Measurements from ENCODE around the gene KCNN3.

KCNN3 gene

DNA sequence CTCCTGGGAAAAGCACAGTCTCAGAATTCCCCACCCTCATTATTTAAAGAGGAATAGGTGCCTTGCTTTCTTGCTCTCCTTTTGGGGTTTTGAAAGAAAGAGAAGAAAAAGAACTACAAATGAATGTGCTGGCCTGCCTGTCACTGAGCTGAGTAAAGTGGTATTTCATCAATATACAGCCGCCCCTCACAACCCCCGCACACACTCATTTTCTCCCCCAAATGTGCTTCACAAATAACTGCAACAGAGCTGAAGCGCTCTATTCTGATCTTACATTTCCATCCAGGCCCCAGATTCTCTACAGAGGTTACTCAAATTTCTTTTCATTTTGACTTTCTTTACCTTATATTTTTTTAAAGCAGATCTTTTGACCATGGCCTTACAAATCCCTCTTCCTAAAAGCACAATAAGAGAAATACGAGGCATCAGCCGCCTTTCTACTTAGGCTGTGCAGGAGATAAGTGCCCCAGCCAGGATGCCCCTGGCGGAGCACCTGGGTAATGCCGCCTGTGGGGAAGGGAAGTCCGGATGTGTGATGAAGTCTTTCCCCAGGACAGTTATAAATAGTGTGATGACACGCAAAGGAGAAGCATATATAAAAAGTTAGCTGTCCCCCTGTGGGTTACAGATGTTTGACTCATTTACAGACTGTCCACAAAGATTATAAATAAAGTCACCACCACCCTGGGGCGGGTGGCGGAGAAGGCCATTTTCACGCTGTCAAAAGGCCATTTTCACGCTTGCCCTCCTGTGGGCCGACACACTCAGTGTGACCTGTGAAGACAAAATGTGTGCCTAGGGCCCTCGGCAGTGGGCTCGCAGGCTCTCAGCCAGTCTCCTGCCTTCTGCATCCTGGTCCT lies 6.5 kb downstream of the KCNN3 start:
- no peak overlapping the region for H3K27ac ChIP-seq
- DNase-seq (ENCODE audit: low read depth, low spot score), result no peak

DNA sequence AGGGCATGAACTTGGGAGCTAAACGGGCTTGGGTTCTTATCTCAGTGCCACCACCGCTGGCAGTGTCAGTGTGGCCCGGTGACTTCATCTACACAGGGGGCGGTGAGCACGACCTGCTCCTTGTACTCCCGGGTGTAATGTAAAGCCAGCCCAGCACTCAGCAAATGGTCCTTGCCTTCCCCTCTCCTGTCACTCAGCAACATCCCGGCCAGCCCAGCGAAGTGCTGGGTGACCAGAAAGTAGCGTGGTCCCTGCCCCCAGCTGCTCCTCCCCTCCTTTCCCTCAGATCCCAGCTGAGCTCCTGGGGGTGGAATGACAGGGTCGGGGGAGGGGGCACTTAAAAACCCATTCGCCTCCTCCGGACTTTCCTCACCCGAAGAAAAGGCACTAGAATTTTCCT lies 7.2 kb downstream of the KCNN3 start:
- no peak for DNase-seq (ENCODE audit: low read depth, low spot score)
- H3K27ac ChIP-seq, result no peak overlapping the region

DNA sequence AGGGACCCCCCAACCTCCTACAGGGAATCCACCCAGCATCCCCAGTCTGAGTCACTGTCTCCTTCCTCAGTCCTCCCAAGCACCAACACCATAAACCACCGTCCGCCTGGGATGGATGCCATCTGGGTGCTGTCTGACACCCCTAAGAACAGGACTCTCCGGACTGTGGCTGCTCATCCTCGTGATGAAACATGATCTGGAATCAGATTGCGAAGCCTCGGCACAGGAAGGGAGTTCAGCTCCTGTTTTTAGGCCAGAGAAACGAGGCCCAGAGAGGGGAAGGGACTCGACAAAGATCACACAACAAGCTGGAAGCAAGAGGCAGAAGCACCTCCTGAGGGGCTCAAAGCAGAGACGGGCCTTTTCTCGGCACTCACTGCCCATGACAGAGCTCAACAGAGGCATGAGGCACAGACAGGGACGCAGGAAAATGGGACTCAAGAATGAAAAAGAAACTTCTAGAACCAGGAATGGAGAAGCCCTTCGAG lies 8.4 kb downstream of the KCNN3 start:
- no peak for DNase-seq (ENCODE audit: low read depth, low spot score)
- no peak overlapping the region for H3K27ac ChIP-seq

DNA sequence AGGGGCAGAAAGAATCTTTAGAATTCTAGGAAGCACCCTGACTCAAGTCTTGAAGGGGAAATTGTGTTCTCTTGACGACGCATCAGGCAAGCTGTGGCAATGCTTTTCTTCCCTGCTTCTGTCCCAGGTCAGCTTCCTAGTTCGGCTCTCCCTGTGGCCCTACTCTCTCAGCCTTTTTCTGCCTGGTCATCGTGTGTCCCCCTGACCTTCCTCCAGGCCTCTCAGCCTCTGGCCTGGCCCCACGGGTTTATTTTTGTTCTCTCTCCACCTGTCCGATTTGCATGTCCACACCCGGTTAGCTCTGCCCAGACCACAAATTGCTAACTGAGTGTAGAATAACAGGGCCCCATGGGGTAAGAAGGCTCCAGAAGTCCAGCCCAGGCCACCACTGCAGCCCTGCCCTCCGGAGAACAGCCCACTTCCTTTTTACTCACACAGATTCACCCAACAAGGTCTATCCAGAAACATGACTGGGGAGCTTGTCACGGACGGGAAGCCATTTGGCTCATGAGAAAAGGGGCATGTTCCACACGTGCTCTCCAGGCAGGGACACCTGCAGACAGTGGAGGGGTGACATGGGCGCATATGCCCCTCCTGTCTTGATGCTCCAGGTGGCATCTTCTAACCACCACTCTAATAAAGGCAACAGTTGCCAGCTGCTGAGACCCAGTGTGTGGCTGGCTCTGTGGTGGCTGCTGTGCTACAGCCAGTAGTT lies 9.8 kb downstream of the KCNN3 start:
- no peak for DNase-seq (ENCODE audit: low read depth, low spot score)
- H3K27ac ChIP-seq, result no peak overlapping the region

DNA sequence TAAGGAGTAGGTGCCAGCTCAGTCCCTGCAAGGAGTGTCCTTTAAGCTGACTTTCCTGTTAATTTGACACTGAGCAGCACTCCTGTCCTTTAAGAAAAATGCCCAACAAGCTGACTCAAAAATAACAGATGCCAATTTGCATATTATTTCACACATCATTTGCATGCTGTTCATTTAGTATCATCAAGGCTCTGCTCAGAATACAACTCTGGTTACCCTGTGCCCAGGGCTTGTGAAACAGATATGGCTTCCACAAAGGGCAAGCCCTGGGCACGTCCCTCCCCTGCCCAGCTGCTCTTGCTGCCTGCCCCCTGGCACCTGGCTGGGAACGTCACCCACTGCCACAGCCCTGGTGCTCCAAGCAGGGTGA lies 10.3 kb downstream of the KCNN3 start:
- no peak for DNase-seq (ENCODE audit: low read depth, low spot score)
- H3K27ac ChIP-seq, result no peak overlapping the region

DNA sequence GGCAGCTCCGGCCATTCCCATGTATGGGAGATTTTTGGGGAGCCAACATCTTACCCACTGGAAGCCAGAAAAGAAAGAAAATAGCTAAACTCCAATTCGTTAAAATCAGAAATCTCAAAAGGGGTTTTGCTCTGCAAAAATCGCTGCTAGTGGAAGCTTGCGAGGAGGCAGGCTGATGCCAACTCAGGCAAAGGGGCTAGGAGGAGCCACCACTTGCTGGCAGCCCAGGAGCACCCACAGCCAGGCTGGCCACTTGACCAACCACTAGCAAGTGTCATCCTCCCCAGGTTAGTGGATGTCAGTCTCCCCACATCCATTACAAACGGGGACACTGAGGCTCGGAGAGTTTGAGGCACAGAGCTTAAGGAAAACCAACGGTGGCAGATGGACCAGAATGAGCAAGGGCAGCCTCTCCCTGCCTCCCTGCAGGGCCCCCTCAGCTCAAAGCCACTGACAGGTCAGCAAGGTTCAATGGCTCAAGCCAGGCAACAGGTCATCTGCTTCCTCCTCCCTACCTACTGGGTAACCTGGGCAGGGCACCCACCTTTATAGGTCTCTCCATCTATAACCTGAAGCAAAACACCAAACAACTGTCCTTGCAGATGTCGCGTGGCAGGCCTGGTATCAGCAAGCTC lies 10.8 kb downstream of the KCNN3 start:
- no peak for DNase-seq (ENCODE audit: low read depth, low spot score)
- H3K27ac ChIP-seq, result no peak overlapping the region

DNA sequence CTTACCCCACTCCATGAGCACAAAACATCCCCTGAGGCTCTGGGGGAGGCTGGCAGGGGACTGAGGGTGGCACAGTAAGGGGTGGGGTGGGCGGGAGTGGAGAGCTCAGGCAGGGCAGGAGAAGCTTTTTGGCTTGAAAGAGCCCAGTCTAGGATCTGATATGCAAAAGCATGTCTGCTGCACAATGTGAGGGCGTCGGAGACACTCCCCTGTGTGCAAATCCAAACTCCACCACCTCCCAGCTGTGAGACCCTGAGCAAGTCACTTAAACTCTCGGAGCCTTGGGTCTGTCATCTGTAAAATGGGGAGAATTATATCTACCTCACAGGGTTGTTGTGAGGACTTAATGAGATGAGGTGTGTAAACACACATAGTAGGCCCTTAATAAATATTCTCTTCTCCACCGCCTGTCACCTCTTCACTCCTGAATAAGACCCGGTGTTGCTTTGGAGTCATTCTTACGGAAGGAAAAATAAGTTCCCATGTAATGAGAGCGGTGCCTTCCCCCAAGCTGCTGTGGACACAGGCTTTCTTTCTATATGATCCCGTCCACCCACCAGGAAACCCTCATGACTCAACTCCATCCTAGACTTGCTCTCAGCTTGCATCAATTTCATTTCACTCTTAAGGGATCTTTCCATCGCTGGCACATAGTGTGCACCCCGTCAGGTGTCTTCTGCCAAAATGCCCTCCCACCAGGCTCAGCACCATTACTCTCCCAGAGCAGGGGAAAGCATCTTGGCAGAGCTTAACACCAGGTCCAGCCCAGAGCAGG lies 12.5 kb downstream of the KCNN3 start:
- H3K27ac ChIP-seq, result no peak overlapping the region
- DNase-seq (ENCODE audit: low read depth, low spot score), result no peak

DNA sequence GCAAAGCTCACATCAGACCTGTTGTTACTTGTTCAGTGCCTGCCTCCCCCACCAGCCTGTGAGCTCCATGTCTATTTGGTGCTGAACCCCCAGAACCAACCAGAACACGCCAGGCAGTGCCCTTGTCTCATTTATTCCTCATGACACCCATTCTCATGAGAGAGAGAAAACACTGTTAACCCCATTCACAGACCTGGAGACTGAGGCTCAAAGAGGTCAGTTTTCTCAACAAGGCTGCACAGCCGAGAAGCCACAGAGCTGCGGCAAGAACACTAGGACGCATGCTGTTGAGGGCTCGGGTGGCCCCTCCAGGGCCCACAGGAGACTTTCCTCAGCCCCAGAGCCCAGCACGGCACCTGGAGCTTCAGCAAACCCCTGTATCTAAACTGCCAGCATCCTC lies 13.1 kb downstream of the KCNN3 start:
- DNase-seq (ENCODE audit: low read depth, low spot score), result no peak
- H3K27ac ChIP-seq, result no peak overlapping the region

DNA sequence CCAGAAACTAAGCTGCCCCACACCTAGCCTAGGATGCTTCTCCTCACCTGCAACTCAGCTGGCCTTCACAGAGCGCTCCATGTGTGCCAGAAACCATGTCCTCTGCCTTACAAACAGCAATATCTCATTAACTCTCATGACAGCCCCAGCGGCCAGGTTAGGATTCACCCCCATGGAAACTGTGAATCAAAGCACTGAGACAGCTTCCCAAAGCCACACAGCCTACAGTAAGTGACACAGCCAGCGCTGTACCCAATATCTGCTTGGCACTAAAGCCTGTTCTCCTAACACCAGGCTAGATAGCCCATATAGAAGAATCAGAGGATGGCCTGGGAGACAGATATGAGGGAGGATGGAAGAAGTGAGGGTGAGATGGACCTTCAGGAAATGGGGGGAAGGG lies 13.5 kb downstream of the KCNN3 start:
- DNase-seq (ENCODE audit: low read depth, low spot score), result no peak
- H3K27ac ChIP-seq, result no peak overlapping the region

DNA sequence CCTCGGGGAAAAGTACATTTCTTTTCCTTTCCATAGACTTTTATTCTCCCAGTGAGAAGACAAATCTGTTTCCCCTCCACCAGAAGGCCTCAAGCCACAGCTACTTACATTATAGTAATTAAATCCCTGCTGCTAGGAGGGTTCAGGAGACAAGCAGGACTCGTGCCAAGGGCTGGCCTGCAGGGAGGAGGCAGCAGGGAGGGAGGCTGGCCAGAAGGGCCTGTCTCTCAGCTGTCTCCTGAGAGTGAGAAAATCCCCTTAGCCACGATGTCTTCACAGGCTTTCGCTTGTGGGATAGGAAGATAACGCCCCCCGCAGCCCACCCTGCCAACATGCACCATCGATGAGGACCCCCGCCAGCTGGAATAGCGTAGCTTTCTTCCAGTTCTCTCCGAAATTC lies 14.0 kb downstream of the KCNN3 start:
- DNase-seq (ENCODE audit: low read depth, low spot score), result no peak
- H3K27ac ChIP-seq, result no peak overlapping the region

DNA sequence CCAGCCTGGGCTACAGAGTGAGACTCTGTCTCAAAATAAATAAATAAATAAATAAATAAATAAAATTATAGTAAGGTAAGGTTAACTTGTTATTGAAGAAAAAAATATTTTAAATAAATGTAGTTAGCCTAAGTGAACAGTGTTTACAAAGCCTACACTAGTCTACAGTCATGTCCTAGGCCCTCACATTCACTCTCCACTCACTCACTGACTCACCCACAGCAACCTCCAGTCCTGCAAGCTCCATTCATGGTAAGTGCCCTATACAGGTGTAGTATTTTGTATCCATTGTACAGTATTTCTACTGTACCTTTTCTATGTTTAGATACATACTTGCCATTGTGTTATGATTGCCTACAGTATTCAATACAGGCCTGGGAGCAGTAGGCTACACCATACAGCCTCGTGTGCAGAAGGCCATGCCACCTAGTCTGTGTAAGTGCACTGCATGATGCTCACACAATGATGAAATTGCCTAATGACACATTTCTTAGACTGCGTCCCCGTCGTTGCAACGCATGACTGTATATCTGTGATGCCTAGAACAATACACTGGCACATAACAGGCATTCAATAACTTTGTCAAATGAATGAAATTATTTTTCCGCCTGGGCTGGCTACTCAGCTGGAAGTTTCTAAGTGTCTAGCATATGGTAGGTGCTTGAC lies 14.8 kb downstream of the KCNN3 start:
- H3K27ac ChIP-seq, result no peak overlapping the region
- no peak for DNase-seq (ENCODE audit: low read depth, low spot score)

DNA sequence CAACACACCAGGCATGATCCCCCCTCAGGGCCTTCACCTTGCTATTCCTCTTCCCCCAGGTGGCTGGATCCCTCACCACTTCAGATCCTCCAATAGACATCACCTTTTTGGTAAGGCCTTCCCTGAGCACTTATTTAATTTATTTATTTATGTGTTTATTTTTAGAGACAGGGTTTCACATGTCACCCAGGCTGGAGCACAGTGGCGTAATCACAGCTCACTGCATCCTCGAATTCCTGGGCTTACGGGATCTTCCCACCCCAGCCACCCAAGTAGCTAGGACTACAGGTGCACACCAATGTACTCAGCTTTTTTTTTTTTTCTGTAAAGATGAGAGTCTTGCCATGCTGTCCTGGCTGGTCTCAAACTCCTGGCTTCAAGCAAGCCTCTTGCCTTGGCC lies 17.2 kb downstream of the KCNN3 start:
- no peak for DNase-seq (ENCODE audit: low read depth, low spot score)
- no peak overlapping the region for H3K27ac ChIP-seq

DNA sequence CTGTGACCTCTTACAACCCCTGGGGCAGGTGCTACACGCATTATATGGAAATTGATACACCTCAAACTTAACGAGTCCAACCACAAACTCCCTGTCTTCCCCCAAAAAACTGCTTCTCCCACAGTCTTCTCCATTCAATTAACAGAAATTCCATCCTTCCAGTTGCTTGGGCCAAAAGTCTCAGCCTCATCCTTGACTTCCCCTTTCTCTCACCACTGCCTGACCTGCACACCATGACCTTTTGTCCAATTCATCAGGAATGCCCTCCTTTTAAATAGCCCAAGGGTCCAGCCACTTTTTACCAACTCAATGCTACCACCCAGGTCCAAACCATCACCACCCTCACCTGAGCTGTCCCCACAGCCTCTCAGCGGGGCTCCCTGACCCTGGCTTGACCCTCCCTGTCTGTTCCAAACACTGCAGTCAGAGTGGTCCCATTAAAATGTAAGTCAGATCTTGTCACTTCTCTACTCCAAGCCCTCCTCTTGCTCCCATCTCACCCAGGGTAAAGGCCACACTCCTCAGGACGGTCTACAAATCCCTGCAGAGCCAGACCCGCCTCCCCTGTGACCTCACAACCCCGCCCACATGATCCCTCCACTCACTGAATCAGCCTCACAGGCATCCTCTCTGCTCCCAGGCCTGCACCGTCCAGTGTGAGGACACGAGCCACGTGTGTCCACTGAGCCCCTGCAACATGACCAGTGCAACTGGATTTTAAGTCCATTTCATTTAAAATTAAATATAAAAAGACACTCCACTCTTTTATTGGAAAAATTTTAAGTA lies 18.5 kb downstream of the KCNN3 start:
- no peak overlapping the region for H3K27ac ChIP-seq
- no peak for DNase-seq (ENCODE audit: low read depth, low spot score)

DNA sequence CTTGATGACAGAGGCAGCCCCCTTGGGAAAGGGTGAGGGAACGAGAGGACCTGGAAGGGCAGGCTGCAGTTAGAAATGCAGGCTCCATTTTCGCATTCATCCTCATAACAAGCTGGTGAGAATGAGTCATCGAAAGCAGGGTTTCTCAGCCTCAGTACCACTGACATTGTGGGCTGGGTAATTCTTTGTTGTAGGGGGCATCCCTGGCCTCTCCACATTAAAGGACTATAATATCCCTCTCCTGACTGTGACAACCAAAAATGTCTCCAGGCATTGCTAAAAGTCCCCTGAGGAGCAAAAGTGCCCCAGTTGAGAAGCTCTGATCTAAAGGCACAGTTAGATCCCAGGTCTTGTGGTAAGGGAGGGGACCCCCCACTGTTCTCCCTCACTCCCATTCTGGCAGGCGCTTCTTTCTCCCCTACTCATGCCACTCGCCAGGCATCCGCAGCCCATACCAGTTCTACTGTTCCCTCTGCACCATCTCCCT lies 20.4 kb downstream of the KCNN3 start:
- no peak overlapping the region for H3K27ac ChIP-seq
- no peak for DNase-seq (ENCODE audit: low read depth, low spot score)

DNA sequence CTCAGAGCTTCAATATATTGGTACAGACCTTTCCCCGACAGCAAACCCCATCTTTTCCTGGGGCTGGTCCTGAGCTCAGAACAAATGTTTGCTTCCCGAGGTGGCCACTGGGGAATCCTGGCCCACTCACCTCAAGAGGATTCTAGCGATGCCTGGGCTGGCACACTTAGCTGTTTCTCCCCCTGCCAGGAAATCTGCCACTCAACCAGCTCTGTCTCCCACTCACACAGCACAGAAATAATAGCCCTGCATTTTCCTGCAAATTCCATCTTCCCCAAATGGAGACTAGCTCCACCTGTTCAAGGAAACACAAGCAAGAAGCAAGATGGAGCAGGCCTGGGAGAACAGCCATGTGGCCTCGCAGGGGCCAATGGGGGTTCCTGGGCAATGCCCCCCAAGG lies 21.1 kb downstream of the KCNN3 start:
- no peak overlapping the region for H3K27ac ChIP-seq
- DNase-seq (ENCODE audit: low read depth, low spot score), result no peak

DNA sequence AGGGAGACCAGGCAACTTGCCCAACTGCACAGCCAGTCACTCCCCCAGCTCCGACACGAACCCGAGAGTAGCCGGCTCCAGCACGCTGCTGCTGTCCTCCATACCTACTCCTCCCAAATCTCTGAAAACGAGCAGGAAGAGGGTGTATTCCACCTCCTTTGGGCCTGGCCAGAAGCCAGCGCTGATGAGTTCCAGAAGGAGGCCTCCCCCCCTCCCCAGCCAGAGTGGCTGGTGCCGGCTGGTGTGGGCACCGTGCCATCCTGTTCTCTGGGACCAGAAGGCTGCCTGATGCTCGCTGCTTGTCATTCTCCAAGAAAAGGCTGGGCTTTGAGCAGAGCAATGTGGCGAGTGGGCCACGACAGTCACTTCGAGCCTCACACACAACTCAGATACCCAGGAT lies 22.2 kb downstream of the KCNN3 start:
- no peak overlapping the region for H3K27ac ChIP-seq
- DNase-seq (ENCODE audit: low read depth, low spot score), result no peak

DNA sequence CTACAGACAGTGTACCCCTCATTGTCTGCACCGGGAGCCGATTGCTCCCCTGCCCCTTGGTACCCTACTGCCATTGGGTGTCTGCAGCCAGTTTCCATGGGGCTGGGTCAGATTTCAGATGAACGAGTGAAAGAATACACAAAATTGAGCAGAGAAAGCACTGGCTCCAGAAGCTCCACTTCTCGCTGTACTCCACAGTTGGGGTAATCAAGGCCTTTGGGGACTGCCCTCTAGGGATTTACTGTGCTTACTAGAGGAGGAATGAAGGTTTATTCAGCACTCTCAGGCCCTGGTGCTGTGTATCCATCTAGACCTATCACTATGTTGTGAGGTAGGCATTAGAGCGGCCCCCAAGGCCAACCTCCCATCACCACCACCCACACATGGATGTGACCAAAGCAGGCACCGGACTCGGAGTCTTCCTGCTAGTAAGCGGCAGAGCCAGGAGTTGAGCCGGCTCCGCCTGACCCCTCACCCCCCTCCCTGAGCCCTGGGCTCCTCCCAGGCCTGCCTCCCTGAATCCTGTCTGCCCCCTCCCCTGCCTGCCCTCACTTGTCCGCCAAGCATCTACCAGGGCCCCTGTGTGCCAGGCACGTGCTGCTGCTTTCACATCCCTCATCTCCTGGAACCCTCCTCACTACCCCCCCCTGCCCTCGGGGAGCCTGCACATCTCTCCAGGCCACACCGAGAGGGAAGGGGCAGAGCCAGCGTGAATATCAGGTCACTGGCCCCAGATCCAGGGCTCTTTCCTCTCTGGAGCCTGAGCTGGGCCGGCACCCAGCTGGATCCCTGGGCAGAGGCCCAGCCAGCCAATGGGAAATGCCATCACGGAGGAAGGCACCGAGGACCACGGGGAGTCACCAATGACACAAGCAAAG lies 23.3 kb downstream of the KCNN3 start:
- H3K27ac ChIP-seq, result no peak overlapping the region
- no peak for DNase-seq (ENCODE audit: low read depth, low spot score)

DNA sequence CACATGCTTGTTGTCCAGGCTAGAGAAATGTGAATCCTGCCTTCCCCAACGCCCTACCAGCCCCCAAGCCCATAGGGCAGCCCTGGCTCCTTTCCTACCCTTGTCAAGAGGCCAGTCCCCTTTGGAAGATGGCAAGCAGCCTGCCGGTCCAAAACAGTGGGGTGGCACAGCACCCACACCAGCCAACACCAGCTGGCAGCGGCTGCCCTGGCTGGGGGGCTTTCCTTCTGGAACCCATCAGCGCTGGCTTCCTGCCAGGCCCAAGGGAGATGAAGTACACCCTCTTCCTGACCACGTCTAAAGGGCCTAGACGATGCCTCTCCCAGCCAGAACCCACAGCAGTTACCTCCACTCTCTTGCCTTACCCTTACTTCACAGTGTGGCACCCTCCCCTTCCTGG lies 24.2 kb downstream of the KCNN3 start:
- no peak overlapping the region for H3K27ac ChIP-seq
- DNase-seq (ENCODE audit: low read depth, low spot score), result no peak

All from epithelial cell of prostate (primary cell).